GM12878 (cell line): ENCODE measurements around the gene ATP1A3. TPM values are rescaled to one million over a fixed set of nuclear protein-coding genes. Genes with fewer than 3 reads are reported as not detected.

Experiments
- ATAC-seq: fragments of 200-7000 bp; cut with Tn5 transposase; 3 replicates; pipeline ENCODE4 v1.9.1; 2020; ENCODE audit warnings: mild to moderate bottlenecking, moderate library complexity
- BruUV-seq: library from RNA; stranded (reverse); fragments of 400-500 nt; replicated peaks from 2 replicates; lab custom pipeline; 2021; lab: Mats Ljungman, UMichigan
- CTCF ChIA-PET: fragments of 300-600 bp; sonication (Branson Sonifier 250); formaldehyde crosslinking; extraction: SDS; loops from one replicate; lab custom pipeline; 2021; ENCODE audit warnings: inconsistent platforms; lab: Yijun Ruan, JAX
- POLR2A ChIA-PET: fragments of 350-600 bp; formaldehyde crosslinking; extraction: SDS; loops from one replicate; lab custom pipeline; 2021; ENCODE audit warnings: inconsistent platforms; lab: Charles Lee
- RAD21 ChIA-PET: fragments of 300-600 bp; sonication (Branson Sonifier 250); formaldehyde crosslinking; loops from one replicate; lab custom pipeline; 2023; ENCODE audit warnings: antibody characterized with exemption; ENCODE audit not compliant: unreplicated experiment; lab: Charles Lee
- SMC1A ChIA-PET: fragments of 300-600 bp; sonication (Branson Sonifier 250); formaldehyde crosslinking; loops from one replicate; lab custom pipeline; 2023; ENCODE audit not compliant: unreplicated experiment, uncharacterized antibody; lab: Charles Lee
- DNase-seq: peaks from one replicate; pipeline ENCODE4 v3.0.0-alpha.2; 2011; ENCODE audit warnings: low read depth, low spot score
- FAIRE-seq: peaks from 3 replicates; lab custom pipeline; 2011; peaks lifted over from hg19 to GRCh38; lab: Jason Lieb, UNC
- H2AFZ ChIP-seq: 2 replicates; pipeline ENCODE4 v1.6.0; 2011; ENCODE audit warnings: low read depth, low read length, control low read depth; ENCODE audit not compliant: control insufficient read depth
- H3K27ac ChIP-seq: 2 replicates; pipeline ENCODE4 v1.5.1; 2011; ENCODE audit warnings: control low read depth; ENCODE audit not compliant: control insufficient read depth, insufficient read depth
- H3K27me3 ChIP-seq, 2 experiments: replicated peaks in 1 of 2; 2 replicates each; pipeline versions ENCODE4 v1.6.0 to v1.6.1; 2011; ENCODE audit warnings: low read length in 1 of 2; ENCODE audit not compliant: control insufficient read depth in 2 of 2, insufficient read depth in 2 of 2
- H3K36me3 ChIP-seq, 2 experiments: 2 replicates each; pipeline ENCODE4 v1.5.1; 2011; ENCODE audit warnings: low read length in 1 of 2; ENCODE audit not compliant: control insufficient read depth in 2 of 2, insufficient read depth in 2 of 2
- H3K4me1 ChIP-seq: 2 replicates; pipeline ENCODE4 v1.6.1; 2011; ENCODE audit warnings: mild to moderate bottlenecking, low read length, moderate library complexity, mixed read lengths; ENCODE audit not compliant: control insufficient read depth, insufficient read depth
- H3K4me2 ChIP-seq: 2 replicates; pipeline ENCODE4 v1.6.0; 2011; ENCODE audit warnings: control low read depth; ENCODE audit not compliant: control insufficient read depth, insufficient read depth
- H3K4me3 ChIP-seq: fragments of 200-600 bp; sonication (generic); 2 replicates; pipeline ENCODE4 v1.5.1; 2016
- H3K79me2 ChIP-seq: 2 replicates; pipeline ENCODE4 v1.6.0; 2011; ENCODE audit warnings: low read length; ENCODE audit not compliant: control insufficient read depth, insufficient read depth
- H3K9ac ChIP-seq: 2 replicates; pipeline ENCODE4 v1.8.0; 2011; ENCODE audit warnings: low read length, control low read depth, mixed read lengths; ENCODE audit not compliant: control insufficient read depth, insufficient read depth
- H3K9me3 ChIP-seq: replicated peaks from 3 replicates; pipeline ENCODE4 v1.5.1; 2011; ENCODE audit warnings: mild to moderate bottlenecking, low read length; ENCODE audit not compliant: control insufficient read depth, insufficient read depth
- H4K20me1 ChIP-seq: 2 replicates; pipeline ENCODE4 v1.6.0; 2011; ENCODE audit not compliant: control insufficient read depth, insufficient read depth
- CHD1 ChIP-seq: IDR thresholded peaks from 2 replicates; pipeline ENCODE4 v1.6.1; 2012; ENCODE audit warnings: low read depth, low read length, improper control_type of control experiment
- CHD2 ChIP-seq: IDR thresholded peaks from 2 replicates; pipeline ENCODE4 v1.6.1; 2011; ENCODE audit warnings: low read depth, low read length, improper control_type of control experiment, borderline replicate concordance
- EGR1 ChIP-seq, 2 experiments: IDR thresholded peaks; 1 replicate in 1 of 2; 2 replicates in 1 of 2; pipeline ENCODE4 v1.6.1; 2011 to 2012; ENCODE audit warnings: low read depth in 2 of 2, low read length in 2 of 2, borderline replicate concordance in 1 of 2, mild to moderate bottlenecking in 1 of 2, moderate library complexity in 1 of 2
- ESRRA ChIP-seq: IDR thresholded peaks from 2 replicates; pipeline ENCODE4 v1.6.1; 2012; ENCODE audit warnings: mild to moderate bottlenecking, low read length, improper control_type of control experiment
- IRF3 ChIP-seq: fragments of 450-650 bp; IDR thresholded peaks from 2 replicates; pipeline ENCODE4 v1.6.1; 2014; ENCODE audit warnings: mild to moderate bottlenecking
- NRF1 ChIP-seq: conservative IDR thresholded peaks from 2 replicates; pipeline ENCODE4 v1.6.1; 2011; ENCODE audit warnings: mild to moderate bottlenecking, low read depth, low read length, improper control_type of control experiment
- RB1 ChIP-seq: fragments of 450-650 bp; formaldehyde crosslinking; IDR thresholded peaks from 2 replicates; pipeline ENCODE4 v1.6.1; 2017; ENCODE audit warnings: mild to moderate bottlenecking, borderline replicate concordance
- REST ChIP-seq: IDR thresholded peaks from 2 replicates; pipeline ENCODE4 v1.6.1; 2012; ENCODE audit warnings: mild to moderate bottlenecking, low read depth, low read length
- SIX5 ChIP-seq: IDR thresholded peaks from 2 replicates; pipeline ENCODE4 v1.6.1; 2011; ENCODE audit warnings: mild to moderate bottlenecking, low read depth, low read length, moderate library complexity; ENCODE audit not compliant: severe bottlenecking
- SMAD5 ChIP-seq: IDR thresholded peaks from 2 replicates; pipeline ENCODE4 v1.6.1; 2016; ENCODE audit warnings: antibody characterized with exemption, low read depth
- SPI1 ChIP-seq: IDR thresholded peaks from 2 replicates; pipeline ENCODE4 v1.6.1; 2011; ENCODE audit warnings: low read depth, mild to moderate bottlenecking, low read length, moderate library complexity, borderline replicate concordance; ENCODE audit not compliant: insufficient read depth
- SRF ChIP-seq, 2 experiments: IDR thresholded peaks; 2 replicates each; pipeline ENCODE4 v1.6.1; 2011; ENCODE audit warnings: low read depth in 2 of 2, low read length in 2 of 2, mild to moderate bottlenecking in 1 of 2, moderate library complexity in 1 of 2
- STAT1 ChIP-seq: fragments of 450-650 bp; conservative IDR thresholded peaks from 2 replicates; pipeline ENCODE4 v1.6.1; 2014; ENCODE audit warnings: antibody characterized with exemption, mild to moderate bottlenecking
- ZBED1 ChIP-seq: IDR thresholded peaks from 2 replicates; pipeline ENCODE4 v1.6.1; 2016; ENCODE audit warnings: borderline replicate concordance
- ZNF24 ChIP-seq: fragments of 450-650 bp; IDR thresholded peaks from 2 replicates; pipeline ENCODE4 v1.6.1; 2017; ENCODE audit warnings: antibody characterized with exemption, mild to moderate bottlenecking
- ZNF384 ChIP-seq: IDR thresholded peaks from 2 replicates; pipeline ENCODE4 v1.6.1; 2012; ENCODE audit warnings: low read depth, mild to moderate bottlenecking, low read length, improper control_type of control experiment, borderline replicate concordance
- WGBS: methylation state at CpG from one replicate; pipeline ENCODE4 v1.1.6; 2016; ENCODE audit warnings: low lambda C conversion rate; ENCODE audit not compliant: insufficient replicate concordance, insufficient coverage; ENCODE audit errors: missing lambda C conversion rate; 5-methylcytosine and 5-hydroxymethylcytosine counted together
- in situ Hi-C: fragments of 300-500 bp; cut with MboI; formaldehyde crosslinking; loops from 9 replicates; pipeline ENCODE4 v1.14.3; 2018; ENCODE audit warnings: mixed read lengths
- intact Hi-C: fragments of 100-400 bp; cut with micrococcal nuclease; formaldehyde crosslinking; loops from one replicate; pipeline ENCODE4 v1.14.2; 2022; ENCODE audit not compliant: unreplicated experiment
- polyA plus RNA-seq, 11 experiments: library from polyadenylated mRNA; depleted of rRNA in 4 of 11; unstranded in 6 of 11; stranded (reverse) in 5 of 11; fragments of >200 nt; fragmentation: Nextera tagmentation in 4 of 11; fragmentation: Illumina TruSeq in 1 of 11; extraction: Ambion mirVana in 4 of 11; extraction: Trizol in 1 of 11; gene quantifications; 1 replicate in 1 of 11; 2 replicates in 10 of 11; pipeline versions ENCODE4 v1.2.1 to v1.2.3, GENCODE V29; 2011 to 2016; ENCODE audit warnings: inconsistent platforms in 2 of 11, missing spikeins in 2 of 11, low read depth in 1 of 11
- total RNA-seq, 4 experiments: library from RNA; depleted of rRNA in 3 of 4; stranded (reverse); fragments of >200 nt in 3 of 4; fragmentation: Illumina TruSeq in 1 of 4; extraction: Trizol in 1 of 4; gene quantifications; 2 replicates each; pipeline versions ENCODE4 v1.2.1 to v1.2.3, GENCODE V29; 2013 to 2021
- TF ChIP-seq, protein P1 (sequence below): fragments of 450-650 bp; IDR thresholded peaks from 2 replicates; pipeline ENCODE4 v1.6.1; 2017; ENCODE audit warnings: borderline replicate concordance

Gene ATP1A3
- total and polyA plus RNA-seq, 10 of the 15 experiments (the other 5 are each of a cell fraction or from before 2014, with no cell fraction given), result 0.17 to 0.86 (median 0.32) TPM; not detected in 2

- TF ChIP-seq REST (no peak), SRF (IDR thresholded peaks at IDR 0.05; ENCODE audit: low read depth in 2 of 2, low read length in 2 of 2) (no peak), SMAD5 (no peak), IRF3 (no peak), RB1 (no peak), STAT1 (no peak), SIX5 (no peak)
Measured at GRCh38 chr19:42040031-42040430, 46.0 kb upstream of the ATP1A3 start (continued).

- no peak overlapping the region for H3K4me3 ChIP-seq
- no TSS peak for BruUV-seq
- H3K4me1 ChIP-seq, result no peaks in the 10 kb centered on the region
- H3K79me2 ChIP-seq, result no peaks in the 10 kb centered on the region
- H3K27me3 ChIP-seq, result no peaks in the 10 kb centered on the region
- no peaks in the 10 kb centered on the region for H4K20me1 ChIP-seq
- H3K9me3 ChIP-seq, result no peaks in the 10 kb centered on the region
- POLR2A ChIA-PET, result no interaction called here
- RAD21 ChIA-PET, result no interaction called here
- CTCF ChIA-PET, result interaction anchor here (1.9 kb wide), 1 partner anchor 10 kb away, joined by 15 read pairs; no protein-coding TSS in a partner anchor
- no peak overlapping the region for H2AFZ ChIP-seq
- FAIRE-seq (no peak), ATAC-seq (no peak), DNase-seq (no peak)
- no peaks in the 10 kb centered on the region for H3K36me3 ChIP-seq
- 40% methylated on average over 6 of the region's 6 CpGs for WGBS
- no peak overlapping the region for H3K4me2 ChIP-seq
- intact Hi-C loops, result no loop called here
- no peak overlapping the region for H3K9ac ChIP-seq
- in situ Hi-C loops, result no loop called here
- SMC1A ChIA-PET, result interaction anchor here (0.5 kb wide), 1 partner anchor 33 kb away, joined by 3 read pairs; no protein-coding TSS in a partner anchor
- H3K27ac ChIP-seq, result no peak overlapping the region
- TF ChIP-seq STAT1, result no peak
- TF ChIP-seq ZNF384, result no peak
- TF ChIP-seq ZNF24, result no peak
- TF ChIP-seq SRF (IDR thresholded peaks at IDR 0.05; ENCODE audit: low read depth in 2 of 2, low read length in 2 of 2), result no peak
- no peak for TF ChIP-seq EGR1 (IDR thresholded peaks at IDR 0.05; ENCODE audit: borderline replicate concordance in 1 of 2, low read depth in 2 of 2, low read length in 2 of 2)
- no peak for TF ChIP-seq SPI1
- no peak for TF ChIP-seq ZBED1
- TF ChIP-seq NRF1, result no peak
- TF ChIP-seq CHD2, result no peak
- TF ChIP-seq, protein P1, sequence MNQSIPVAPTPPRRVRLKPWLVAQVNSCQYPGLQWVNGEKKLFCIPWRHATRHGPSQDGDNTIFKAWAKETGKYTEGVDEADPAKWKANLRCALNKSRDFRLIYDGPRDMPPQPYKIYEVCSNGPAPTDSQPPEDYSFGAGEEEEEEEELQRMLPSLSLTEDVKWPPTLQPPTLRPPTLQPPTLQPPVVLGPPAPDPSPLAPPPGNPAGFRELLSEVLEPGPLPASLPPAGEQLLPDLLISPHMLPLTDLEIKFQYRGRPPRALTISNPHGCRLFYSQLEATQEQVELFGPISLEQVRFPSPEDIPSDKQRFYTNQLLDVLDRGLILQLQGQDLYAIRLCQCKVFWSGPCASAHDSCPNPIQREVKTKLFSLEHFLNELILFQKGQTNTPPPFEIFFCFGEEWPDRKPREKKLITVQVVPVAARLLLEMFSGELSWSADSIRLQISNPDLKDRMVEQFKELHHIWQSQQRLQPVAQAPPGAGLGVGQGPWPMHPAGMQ, result no peak
- no peak for TF ChIP-seq ESRRA
- TF ChIP-seq CHD1, result no peak
Measured at GRCh38 chr19:42038666-42039065, 44.6 kb upstream of the ATP1A3 start.
